ENCODE data around the gene NUP214. TPM values are rescaled to one million over a fixed set of nuclear protein-coding genes. Genes with fewer than 3 reads are reported as not detected.

The NUP214 gene
- total RNA-seq, 1 experiment from 2014 or later: 25.6 TPM

GRCh38 chr9:131104016-131104740, 21.2 kb upstream of the NUP214 start:
- ChIA-PET POLR2A (ENCODE audit: unreplicated experiment) (no interaction called here), CTCF (no interaction called here)
- intact Hi-C loops (cut with micrococcal nuclease): no loop called here
- Histone ChIP-seq H3K27me3 (ENCODE audit: low read length) (no peaks in the 10 kb centered on the region), H3K4me2 (ENCODE audit: low read length) (no peak overlapping the region), H4K20me1 (ENCODE audit: low read length) (no peaks in the 10 kb centered on the region), H3K9ac (ENCODE audit: low read length) (no peak overlapping the region), H2AFZ (ENCODE audit: low read length) (no peak overlapping the region), H3F3A (ENCODE audit: low read length, unreplicated experiment) (no peaks in the 10 kb centered on the region), H3K36me3 (ENCODE audit: low read depth, low read length) (no peaks in the 10 kb centered on the region), H3K79me2 (ENCODE audit: low read length) (no peaks in the 10 kb centered on the region), H3K9me3 (ENCODE audit: low read length) (no peaks in the 10 kb centered on the region), H3K4me1 (ENCODE audit: insufficient read depth, low read length) (no peaks in the 10 kb centered on the region), H3K4me3 (ENCODE audit: low read length) (no peak overlapping the region), H3K27ac (ENCODE audit: low read length) (no peak overlapping the region), H3K9me2 (replicated peaks; ENCODE audit: low read length) (no peaks in the 10 kb centered on the region)
- BruUV-seq (replicated peaks): no TSS peak
- TF ChIP-seq CTCF (conservative IDR thresholded peaks at IDR 0.05; ENCODE audit: low read depth, low read length): no peak
- TF ChIP-seq EZH2phosphoT487 (IDR thresholded peaks at IDR 0.05; ENCODE audit: borderline replicate concordance, low read length): no peak
- no peak for TF ChIP-seq EZH2 (IDR thresholded peaks at IDR 0.05; ENCODE audit: low read length, unreplicated experiment)
- no peak for DNase-seq
- ATAC-seq: no peak

GRCh38 chr9:131105952-131106351, 19.4 kb upstream of the NUP214 start:
- TF ChIP-seq EZH2 (IDR thresholded peaks at IDR 0.05; ENCODE audit: low read length, unreplicated experiment) (no peak), EZH2phosphoT487 (IDR thresholded peaks at IDR 0.05; ENCODE audit: borderline replicate concordance, low read length) (no peak), CTCF (conservative IDR thresholded peaks at IDR 0.05; ENCODE audit: low read depth, low read length) (no peak)
- intact Hi-C loops (cut with micrococcal nuclease): no loop called here
- no TSS peak for BruUV-seq (replicated peaks)
- no peaks in the 10 kb centered on the region for H3K4me1 ChIP-seq (ENCODE audit: insufficient read depth, low read length)
- no peak overlapping the region for H3K4me3 ChIP-seq (ENCODE audit: low read length)
- no peaks in the 10 kb centered on the region for H3K79me2 ChIP-seq (ENCODE audit: low read length)
- H3K9me3 ChIP-seq (ENCODE audit: low read length): no peaks in the 10 kb centered on the region
- H3K9ac ChIP-seq (ENCODE audit: low read length): no peak overlapping the region
- H2AFZ ChIP-seq (ENCODE audit: low read length): no peak overlapping the region
- ChIA-PET CTCF (no interaction called here), POLR2A (ENCODE audit: unreplicated experiment) (no interaction called here)
- H3K4me2 ChIP-seq (ENCODE audit: low read length): no peak overlapping the region
- no peaks in the 10 kb centered on the region for H3K36me3 ChIP-seq (ENCODE audit: low read depth, low read length)
- DNase-seq (no peak), ATAC-seq (no peak)
- H3K27me3 ChIP-seq (ENCODE audit: low read length): no peaks in the 10 kb centered on the region
- no peaks in the 10 kb centered on the region for H3K9me2 ChIP-seq (replicated peaks; ENCODE audit: low read length)
- H3F3A ChIP-seq (ENCODE audit: low read length, unreplicated experiment): no peaks in the 10 kb centered on the region
- no peaks in the 10 kb centered on the region for H4K20me1 ChIP-seq (ENCODE audit: low read length)
- no peak overlapping the region for H3K27ac ChIP-seq (ENCODE audit: low read length)

- Histone ChIP-seq H2AFZ (ENCODE audit: low read length) (no peak overlapping the region), H3K27me3 (ENCODE audit: low read length) (no peaks in the 10 kb centered on the region), H3K9me2 (replicated peaks; ENCODE audit: low read length) (no peaks in the 10 kb centered on the region), H3K9me3 (ENCODE audit: low read length) (no peaks in the 10 kb centered on the region), H3K4me2 (ENCODE audit: low read length) (no peak overlapping the region), H3K4me3 (ENCODE audit: low read length) (no peak overlapping the region), H4K20me1 (ENCODE audit: low read length) (no peaks in the 10 kb centered on the region), H3K79me2 (ENCODE audit: low read length) (no peaks in the 10 kb centered on the region), H3K36me3 (ENCODE audit: low read depth, low read length) (no peaks in the 10 kb centered on the region), H3K4me1 (ENCODE audit: insufficient read depth, low read length) (no peaks in the 10 kb centered on the region), H3F3A (ENCODE audit: low read length, unreplicated experiment) (no peaks in the 10 kb centered on the region), H3K9ac (ENCODE audit: low read length) (no peak overlapping the region), H3K27ac (ENCODE audit: low read length) (no peak overlapping the region)
- DNase-seq: no peak
- ATAC-seq: no peak
- no TSS peak for BruUV-seq (replicated peaks)
- ChIA-PET POLR2A (ENCODE audit: unreplicated experiment) (no interaction called here), CTCF (no interaction called here)
- intact Hi-C loops (cut with micrococcal nuclease): no loop called here
- no peak for TF ChIP-seq EZH2phosphoT487 (IDR thresholded peaks at IDR 0.05; ENCODE audit: borderline replicate concordance, low read length)
- TF ChIP-seq CTCF (conservative IDR thresholded peaks at IDR 0.05; ENCODE audit: low read depth, low read length): no peak
- TF ChIP-seq EZH2 (IDR thresholded peaks at IDR 0.05; ENCODE audit: low read length, unreplicated experiment): no peak
Measured at GRCh38 chr9:131107760-131108159, 17.6 kb upstream of the NUP214 start.
